Ovary (tissue), 9 donors: ENCODE data around the gene OR52E2. TPM values are rescaled to one million over a fixed set of nuclear protein-coding genes. Genes with fewer than 3 reads are reported as not detected.

ENCODE experiments used
- polyA plus RNA-seq, 2 donors: library from polyadenylated mRNA; stranded (reverse); fragments of 200-250 nt in 1 of 2; fragments of 350-450 nt in 1 of 2; fragmentation: Illumina TruSeq in 1 of 2; extraction: RNeasy Lipid Tissue Mini Kit (QIAGEN cat#74804) in 1 of 2; gene quantifications; one replicate each; pipeline ENCODE4 v1.2.3, GENCODE V29; 2013 to 2014
- total RNA-seq, 7 donors: library from RNA; depleted of rRNA in 2 of 7; stranded (reverse); fragments of >200 nt in 2 of 7; fragmentation: NEBNext Ultra II Directional in 3 of 7; extraction: Animal tissue kit (Norgen Biotek cat#: 25700) in 3 of 7; gene quantifications; one replicate each; pipeline versions ENCODE4 v1.1.0 to v1.2.4, GENCODE V29; 2016 to 2023
- donor health status: DM: no; HTN: no; CAD: no; lungs with moderate emphysema.
- donor health status: DM: no; HTN: no; CAD: no.
- donor health status: Bipolar disorder and iron deficiency.
- donor health status: DM: yes; HTN: yes; CAD: no.
- donor health status: DM: no; HTN: no; CAD: no.
- donor health status: DM: yes; HTN: yes; CAD: no.

The OR52E2 gene
- total and polyA plus RNA-seq, 9 donors: not detected

Other genes with a start within 250 kb of the OR52E2 start
- gene OR51F2, start 238.3 kb downstream of the OR52E2 start, total RNA-seq: not detected
- gene OR51F2, start 238.3 kb downstream of the OR52E2 start, polyA plus RNA-seq: not detected
- not detected for gene OR51S1, start 210.4 kb downstream of the OR52E2 start, total RNA-seq
- not detected for gene OR51S1, start 210.4 kb downstream of the OR52E2 start, polyA plus RNA-seq
- gene OR51T1, start 177.7 kb downstream of the OR52E2 start, total RNA-seq: not detected
- gene OR51T1, start 177.7 kb downstream of the OR52E2 start, polyA plus RNA-seq: not detected
- not detected for gene OR51A7, start 155.8 kb downstream of the OR52E2 start, total RNA-seq
- gene OR51A7, start 155.8 kb downstream of the OR52E2 start, polyA plus RNA-seq: not detected
- not detected for gene OR51G2, start 140.3 kb downstream of the OR52E2 start, total RNA-seq
- not detected for gene OR51G2, start 140.3 kb downstream of the OR52E2 start, polyA plus RNA-seq
- not detected for gene OR51G1, start 135.3 kb downstream of the OR52E2 start, total RNA-seq
- not detected for gene OR51G1, start 135.3 kb downstream of the OR52E2 start, polyA plus RNA-seq
- not detected for gene OR51A4, start 112.0 kb downstream of the OR52E2 start, total RNA-seq
- not detected for gene OR51A4, start 112.0 kb downstream of the OR52E2 start, polyA plus RNA-seq
- gene OR51A2, start 103.9 kb downstream of the OR52E2 start, total RNA-seq: not detected
- gene OR51A2, start 103.9 kb downstream of the OR52E2 start, polyA plus RNA-seq: not detected
- not detected for gene OR51L1, start 64.8 kb downstream of the OR52E2 start, total RNA-seq
- not detected for gene OR51L1, start 64.8 kb downstream of the OR52E2 start, polyA plus RNA-seq
- gene OR52J3, start 13.1 kb downstream of the OR52E2 start, total RNA-seq: not detected
- gene OR52J3, start 13.1 kb downstream of the OR52E2 start, polyA plus RNA-seq: not detected
- gene OR52E1, start 9.9 kb upstream of the OR52E2 start, total RNA-seq: not detected
- not detected for gene OR52E1, start 9.9 kb upstream of the OR52E2 start, polyA plus RNA-seq
- not detected for gene OR52A5, start 78.7 kb upstream of the OR52E2 start, total RNA-seq
- gene OR52A5, start 78.7 kb upstream of the OR52E2 start, polyA plus RNA-seq: not detected
- under 1 TPM in 1 of 7 donors, not detected in 6; 0.02 TPM for gene OR52A1, start 95.1 kb upstream of the OR52E2 start, total RNA-seq
- not detected for gene OR52A1, start 95.1 kb upstream of the OR52E2 start, polyA plus RNA-seq
- not detected for gene OR51V1, start 141.1 kb upstream of the OR52E2 start, total RNA-seq
- not detected for gene OR51V1, start 141.1 kb upstream of the OR52E2 start, polyA plus RNA-seq
- gene HBB, start 167.4 kb upstream of the OR52E2 start, total RNA-seq: 100 to 1,000 TPM in 4 of 7 donors, 10 to 100 TPM in 2, 1 to 10 TPM in 1; 9.1 to 393 (median 118) TPM
- gene HBB, start 167.4 kb upstream of the OR52E2 start, polyA plus RNA-seq: 100 to 1,000 TPM in 1 of 2 donors, 10 to 100 TPM in 1; 24.7 to 211 TPM
- 1 to 10 TPM in 2 of 7 donors, not detected in 5; 2.4 to 3.2 TPM for gene HBD, start 174.9 kb upstream of the OR52E2 start, total RNA-seq
- not detected for gene HBD, start 174.9 kb upstream of the OR52E2 start, polyA plus RNA-seq
- 1 to 10 TPM in 1 of 7 donors, not detected in 6; 3.7 TPM for gene HBG1, start 190.2 kb upstream of the OR52E2 start, total RNA-seq
- not detected for gene HBG1, start 190.2 kb upstream of the OR52E2 start, polyA plus RNA-seq
- 1 to 10 TPM in 2 of 7 donors, under 1 TPM in 3, not detected in 2; 0.37 to 9.7 (median 0.53) TPM for gene HBG2, start 195.2 kb upstream of the OR52E2 start, total RNA-seq
- gene HBG2, start 195.2 kb upstream of the OR52E2 start, polyA plus RNA-seq: under 1 TPM in 1 of 2 donors, not detected in 1; 0.73 TPM
- gene HBE1, start 210.3 kb upstream of the OR52E2 start, total RNA-seq: 1 to 10 TPM in 1 of 7 donors, under 1 TPM in 2, not detected in 4; 0.61 to 2.2 (median 0.63) TPM
- under 1 TPM in 1 of 2 donors, not detected in 1; 0.38 TPM for gene HBE1, start 210.3 kb upstream of the OR52E2 start, polyA plus RNA-seq
- under 1 TPM in 4 of 7 donors, not detected in 3; 0.25 to 0.63 (median 0.46) TPM for gene OR51B4, start 242.3 kb upstream of the OR52E2 start, total RNA-seq
- gene OR51B4, start 242.3 kb upstream of the OR52E2 start, polyA plus RNA-seq: not detected